ENCODE measurements around the gene SREBF1.
A peak's percentile ranks its signal among the peaks of the same experiment; 100 is the strongest.
"Not testable (repeated sequence)": the region's sequence is repeated elsewhere in the genome, so short reads cannot be mapped to it uniquely, and the experiment has no call there.

The SREBF1 gene

GRCh38 chr17:17812211-17813054 is 24.4 kb downstream of the SREBF1 start:
- H3K27ac ChIP-seq (ENCODE audit: insufficient read depth, low read length, poor library complexity, severe bottlenecking) = no peak overlapping the region
- peaks cover 31% of the 10 kb centered on the region for H3K36me3 ChIP-seq (ENCODE audit: control insufficient read depth, insufficient read depth, low read length)
- H3K9me3 ChIP-seq (ENCODE audit: control insufficient read depth, low read length) = no peaks in the 10 kb centered on the region
- DNase-seq = peak; percentile 32 to 56 (median 47)
- H3K27me3 ChIP-seq (replicated peaks; ENCODE audit: control insufficient read depth, insufficient read depth, low read length, poor library complexity, severe bottlenecking) = no peaks in the 10 kb centered on the region
- peaks cover 5% of the 10 kb centered on the region for H3K4me1 ChIP-seq (ENCODE audit: control insufficient read depth, insufficient read depth, low read length, poor library complexity, severe bottlenecking)
- H3K4me3 ChIP-seq (ENCODE audit: insufficient read depth, low read depth, low read length, poor library complexity, severe bottlenecking) = no peak overlapping the region

- Histone ChIP-seq H3K4me1 (ENCODE audit: control insufficient read depth, insufficient read depth, low read length, poor library complexity, severe bottlenecking) (peaks cover 5% of the 10 kb centered on the region), H3K27ac (ENCODE audit: insufficient read depth, low read length, poor library complexity, severe bottlenecking) (no peak overlapping the region)
- no peak for DNase-seq
Observed at GRCh38 chr17:17811381-17812210, 25.2 kb downstream of the SREBF1 start.

GRCh38 chr17:17810895-17811248 is 25.9 kb downstream of the SREBF1 start:
- H3K4me1 ChIP-seq (ENCODE audit: control insufficient read depth, insufficient read depth, low read length, poor library complexity, severe bottlenecking) = peaks cover 5% of the 10 kb centered on the region
- peaks cover 24% of the 10 kb centered on the region for H3K36me3 ChIP-seq (ENCODE audit: control insufficient read depth, insufficient read depth, low read length)
- no peak overlapping the region for H3K4me3 ChIP-seq (ENCODE audit: insufficient read depth, low read depth, low read length, poor library complexity, severe bottlenecking)
- H3K27me3 ChIP-seq (replicated peaks; ENCODE audit: control insufficient read depth, insufficient read depth, low read length, poor library complexity, severe bottlenecking) = no peaks in the 10 kb centered on the region
- no peak for DNase-seq
- no peaks in the 10 kb centered on the region for H3K9me3 ChIP-seq (ENCODE audit: control insufficient read depth, low read length)
- H3K27ac ChIP-seq (ENCODE audit: insufficient read depth, low read length, poor library complexity, severe bottlenecking) = no peak overlapping the region

More at GRCh38 chr17:17811381-17812210, 25.2 kb downstream of the SREBF1 start:
- peaks cover 24% of the 10 kb centered on the region for H3K36me3 ChIP-seq (ENCODE audit: control insufficient read depth, insufficient read depth, low read length)
- no peak overlapping the region for H3K4me3 ChIP-seq (ENCODE audit: insufficient read depth, low read depth, low read length, poor library complexity, severe bottlenecking)
- H3K27me3 ChIP-seq (replicated peaks; ENCODE audit: control insufficient read depth, insufficient read depth, low read length, poor library complexity, severe bottlenecking) = no peaks in the 10 kb centered on the region
- no peaks in the 10 kb centered on the region for H3K9me3 ChIP-seq (ENCODE audit: control insufficient read depth, low read length)

- Histone ChIP-seq H3K27ac (ENCODE audit: insufficient read depth, low read length, poor library complexity, severe bottlenecking) (no peak overlapping the region), H3K36me3 (ENCODE audit: control insufficient read depth, insufficient read depth, low read length) (peaks cover 24% of the 10 kb centered on the region), H3K4me3 (ENCODE audit: insufficient read depth, low read depth, low read length, poor library complexity, severe bottlenecking) (no peak overlapping the region), H3K9me3 (ENCODE audit: control insufficient read depth, low read length) (no peaks in the 10 kb centered on the region), H3K27me3 (replicated peaks; ENCODE audit: control insufficient read depth, insufficient read depth, low read length, poor library complexity, severe bottlenecking) (no peaks in the 10 kb centered on the region), H3K4me1 (ENCODE audit: control insufficient read depth, insufficient read depth, low read length, poor library complexity, severe bottlenecking) (peaks cover 5% of the 10 kb centered on the region)
- DNase-seq = no peak
Observed at GRCh38 chr17:17810084-17810894, 26.5 kb downstream of the SREBF1 start.

GRCh38 chr17:17809531-17810083 is 27.2 kb downstream of the SREBF1 start:
- H3K4me3 ChIP-seq (ENCODE audit: insufficient read depth, low read depth, low read length, poor library complexity, severe bottlenecking) = no peak overlapping the region
- H3K4me1 ChIP-seq (ENCODE audit: control insufficient read depth, insufficient read depth, low read length, poor library complexity, severe bottlenecking) = peaks cover 5% of the 10 kb centered on the region
- H3K36me3 ChIP-seq (ENCODE audit: control insufficient read depth, insufficient read depth, low read length) = peaks cover 19% of the 10 kb centered on the region
- no peak overlapping the region for H3K27ac ChIP-seq (ENCODE audit: insufficient read depth, low read length, poor library complexity, severe bottlenecking)
- no peaks in the 10 kb centered on the region for H3K9me3 ChIP-seq (ENCODE audit: control insufficient read depth, low read length)
- no peak for DNase-seq
- no peaks in the 10 kb centered on the region for H3K27me3 ChIP-seq (replicated peaks; ENCODE audit: control insufficient read depth, insufficient read depth, low read length, poor library complexity, severe bottlenecking)

GRCh38 chr17:17808706-17809432 is 27.9 kb downstream of the SREBF1 start:
- Histone ChIP-seq H3K9me3 (ENCODE audit: control insufficient read depth, low read length) (no peaks in the 10 kb centered on the region), H3K27me3 (replicated peaks; ENCODE audit: control insufficient read depth, insufficient read depth, low read length, poor library complexity, severe bottlenecking) (no peaks in the 10 kb centered on the region), H3K27ac (ENCODE audit: insufficient read depth, low read length, poor library complexity, severe bottlenecking) (no peak overlapping the region), H3K4me1 (ENCODE audit: control insufficient read depth, insufficient read depth, low read length, poor library complexity, severe bottlenecking) (peaks cover 5% of the 10 kb centered on the region), H3K4me3 (ENCODE audit: insufficient read depth, low read depth, low read length, poor library complexity, severe bottlenecking) (no peak overlapping the region), H3K36me3 (ENCODE audit: control insufficient read depth, insufficient read depth, low read length) (peaks cover 13% of the 10 kb centered on the region)
- DNase-seq = no peak

- not testable (repeated sequence) for DNase-seq; H3K27ac ChIP-seq (ENCODE audit: insufficient read depth, low read length, poor library complexity, severe bottlenecking); H3K36me3 ChIP-seq (ENCODE audit: control insufficient read depth, insufficient read depth, low read length); H3K27me3 ChIP-seq (replicated peaks; ENCODE audit: control insufficient read depth, insufficient read depth, low read length, poor library complexity, severe bottlenecking); H3K9me3 ChIP-seq (ENCODE audit: control insufficient read depth, low read length); H3K4me3 ChIP-seq (ENCODE audit: insufficient read depth, low read depth, low read length, poor library complexity, severe bottlenecking); H3K4me1 ChIP-seq (ENCODE audit: control insufficient read depth, insufficient read depth, low read length, poor library complexity, severe bottlenecking)
Observed at GRCh38 chr17:17808200-17808599, 28.6 kb downstream of the SREBF1 start.

GRCh38 chr17:17807440-17807839 is 29.3 kb downstream of the SREBF1 start:
- H3K27me3 ChIP-seq (replicated peaks; ENCODE audit: control insufficient read depth, insufficient read depth, low read length, poor library complexity, severe bottlenecking) = no peaks in the 10 kb centered on the region
- no peak for DNase-seq
- peaks cover 5% of the 10 kb centered on the region for H3K4me1 ChIP-seq (ENCODE audit: control insufficient read depth, insufficient read depth, low read length, poor library complexity, severe bottlenecking)
- H3K4me3 ChIP-seq (ENCODE audit: insufficient read depth, low read depth, low read length, poor library complexity, severe bottlenecking) = no peak overlapping the region
- H3K9me3 ChIP-seq (ENCODE audit: control insufficient read depth, low read length) = no peaks in the 10 kb centered on the region
- peaks cover 4% of the 10 kb centered on the region for H3K36me3 ChIP-seq (ENCODE audit: control insufficient read depth, insufficient read depth, low read length)
- no peak overlapping the region for H3K27ac ChIP-seq (ENCODE audit: insufficient read depth, low read length, poor library complexity, severe bottlenecking)

- Histone ChIP-seq H3K9me3 (ENCODE audit: control insufficient read depth, low read length) (no peaks in the 10 kb centered on the region), H3K4me3 (ENCODE audit: insufficient read depth, low read depth, low read length, poor library complexity, severe bottlenecking) (no peak overlapping the region), H3K4me1 (ENCODE audit: control insufficient read depth, insufficient read depth, low read length, poor library complexity, severe bottlenecking) (no peaks in the 10 kb centered on the region), H3K27ac (ENCODE audit: insufficient read depth, low read length, poor library complexity, severe bottlenecking) (no peak overlapping the region), H3K36me3 (ENCODE audit: control insufficient read depth, insufficient read depth, low read length) (peaks cover 4% of the 10 kb centered on the region), H3K27me3 (replicated peaks; ENCODE audit: control insufficient read depth, insufficient read depth, low read length, poor library complexity, severe bottlenecking) (no peaks in the 10 kb centered on the region)
- no peak for DNase-seq
Observed at GRCh38 chr17:17806611-17807274, 30.0 kb downstream of the SREBF1 start.
